Activated CD8-positive, alpha-beta T cell treated with anti-CD3 and anti-CD28 coated beads for 36 hours (primary cell): ENCODE measurements around the gene RTKN. TPM values are rescaled to one million over a fixed set of nuclear protein-coding genes. Genes with fewer than 3 reads are reported as not detected.
"Not testable (repeated sequence)": the region's sequence is repeated elsewhere in the genome, so short reads cannot be mapped to it uniquely, and the experiment has no call there.

Experiments used
- ATAC-seq: fragments of 200-7000 bp; cut with Tn5 transposase; one replicate; pipeline ENCODE4 v1.10.0; 2021; ENCODE audit warnings: mild to moderate bottlenecking, moderate library complexity
- CTCF ChIA-PET: fragments of 350-600 bp; sonication (Branson Sonifier 250); formaldehyde crosslinking; loops from one replicate; lab custom pipeline; 2021; ENCODE audit warnings: antibody characterized with exemption; lab: Charles Lee
- POLR2A ChIA-PET: fragments of 350-600 bp; sonication (Branson Sonifier 250); formaldehyde crosslinking; loops from one replicate; lab custom pipeline; 2021; ENCODE audit warnings: antibody characterized with exemption; lab: Charles Lee
- DNase-seq: peaks from one replicate; pipeline ENCODE4 v3.0.0-alpha.2; 2020
- H3K27ac Mint-ChIP-seq: one replicate; pipeline ENCODE4 v1.8.0; 2021; ENCODE audit warnings: mild to moderate bottlenecking, mixed read lengths
- H3K27me3 Mint-ChIP-seq: one replicate; pipeline ENCODE4 v1.8.0; 2021; ENCODE audit warnings: mixed read lengths
- H3K36me3 Mint-ChIP-seq: one replicate; pipeline ENCODE4 v1.8.0; 2021; ENCODE audit warnings: low read depth, mixed read lengths
- H3K4me1 Mint-ChIP-seq: one replicate; pipeline ENCODE4 v1.8.0; 2021; ENCODE audit warnings: low read depth, mixed read lengths
- H3K4me3 Mint-ChIP-seq: one replicate; pipeline ENCODE4 v1.8.0; 2021; ENCODE audit warnings: mild to moderate bottlenecking, moderate library complexity, mixed read lengths
- H3K9me3 Mint-ChIP-seq: one replicate; pipeline ENCODE4 v1.8.0; 2021; ENCODE audit warnings: mixed read lengths
- CTCF ChIP-seq: fragments of 200-600 bp; IDR thresholded peaks from one replicate; pipeline ENCODE4 v1.8.0; 2022; ENCODE audit warnings: antibody characterized with exemption, mild to moderate bottlenecking
- intact Hi-C: fragments of 100-400 bp; cut with micrococcal nuclease; formaldehyde crosslinking; loops from one replicate; pipeline ENCODE4 v1.10.0; 2022
- total RNA-seq, 2 experiments: library from RNA; stranded (reverse); gene quantifications; one replicate each; pipeline ENCODE4 v1.2.3, GENCODE V29; 2021

Gene RTKN
- total RNA-seq, 2 experiments from 2014 or later, result 1.2 to 1.6 TPM

GRCh38 chr2:74474481-74474880 lies 32.7 kb upstream of the RTKN start:
- intact Hi-C loops, result no loop called here
- H3K4me1 Mint-ChIP-seq, result peaks cover 22% of the 10 kb centered on the region
- TF ChIP-seq CTCF, result no peak
- no peak for ATAC-seq
- H3K27me3 Mint-ChIP-seq, result no peaks in the 10 kb centered on the region
- H3K36me3 Mint-ChIP-seq, result peaks cover 33% of the 10 kb centered on the region
- no peak overlapping the region for H3K4me3 Mint-ChIP-seq
- no peak overlapping the region for H3K27ac Mint-ChIP-seq
- ChIA-PET CTCF (interaction anchor here (0.7 to 3.8 kb wide), 7 partner anchors 8 to 114 kb away, joined by 3 to 20 read pairs (median 4); partner anchors contain the start of genes CCDC142, DQX1 and TTC31), POLR2A (interaction anchor here (1.0 to 2.9 kb wide), 3 partner anchors 8 to 21 kb away, joined by 3 to 43 read pairs (median 4); partner anchors contain the start of genes CCDC142 and TTC31)
- DNase-seq, result no peak
- no peaks in the 10 kb centered on the region for H3K9me3 Mint-ChIP-seq

- intact Hi-C loops, result no loop called here
- H3K27ac Mint-ChIP-seq, result peak overlapping the region; percentile 93
- H3K4me1 Mint-ChIP-seq, result peaks cover 19% of the 10 kb centered on the region
- H3K36me3 Mint-ChIP-seq, result peaks cover 29% of the 10 kb centered on the region
- H3K27me3 Mint-ChIP-seq, result no peaks in the 10 kb centered on the region
- no peak for TF ChIP-seq CTCF
- no peak for ATAC-seq
- no peaks in the 10 kb centered on the region for H3K9me3 Mint-ChIP-seq
- POLR2A ChIA-PET, result interaction anchor here (0.6 to 3.2 kb wide), 17 partner anchors 8 to 736 kb away, joined by 3 to 43 read pairs (median 4); partner anchors contain the start of genes C2orf81, CCDC142, INO80B and TPRKB
- CTCF ChIA-PET, result interaction anchor here (1.0 to 3.8 kb wide), 8 partner anchors 9 to 115 kb away, joined by 3 to 35 read pairs (median 6); partner anchors contain the start of genes CCDC142, TTC31 and WBP1
- no peak for DNase-seq
- H3K4me3 Mint-ChIP-seq, result peak overlapping the region; percentile 95
Measured at GRCh38 chr2:74472945-74473258, 31.2 kb upstream of the RTKN start.

GRCh38 chr2:74472086-74472944 lies 30.6 kb upstream of the RTKN start, which contains the start of gene MRPL53:
Gene MRPL53 (minus strand): TSS chr2:74472680. CDS start chr2:74472660, 20 bp downstream.
- Mint-ChIP-seq H3K9me3 (no peaks in the 10 kb centered on the region), H3K4me1 (peaks cover 16% of the 10 kb centered on the region), H3K27me3 (no peaks in the 10 kb centered on the region), H3K27ac (peak within 1 kb of the TSS; percentile 93), H3K4me3 (peak within 1 kb of the TSS; percentile 95), H3K36me3 (peaks cover 25% of the 10 kb centered on the region)
- CTCF ChIA-PET, result interaction anchor here (1.0 to 3.8 kb wide), 9 partner anchors 10 to 116 kb away, joined by 3 to 35 read pairs (median 5); partner anchors contain the start of genes CCDC142, TTC31 and WBP1
- intact Hi-C loops, result no loop called here
- DNase-seq (peak; percentile 96), ATAC-seq (peak; percentile 92)
- POLR2A ChIA-PET, result interaction anchor here (0.7 to 3.2 kb wide), 17 partner anchors 8 to 735 kb away, joined by 3 to 43 read pairs (median 4); partner anchors contain the start of genes C2orf81, CCDC142, INO80B and TPRKB
- TF ChIP-seq CTCF, result no peak

GRCh38 chr2:74471332-74472065 lies 29.8 kb upstream of the RTKN start:
- ATAC-seq (no peak), DNase-seq (no peak)
- Mint-ChIP-seq H3K4me1 (peaks cover 16% of the 10 kb centered on the region), H3K27me3 (no peaks in the 10 kb centered on the region), H3K9me3 (no peaks in the 10 kb centered on the region), H3K27ac (peak overlapping the region; percentile 93), H3K4me3 (peak overlapping the region; percentile 95), H3K36me3 (peaks cover 22% of the 10 kb centered on the region)
- ChIA-PET CTCF (interaction anchor here (1.3 to 2.7 kb wide), 4 partner anchors 10 to 15 kb away, joined by 5 to 35 read pairs (median 9); partner anchors contain the start of genes CCDC142, TTC31 and WBP1), POLR2A (interaction anchor here (0.8 to 3.2 kb wide), 9 partner anchors 10 to 734 kb away, joined by 3 to 43 read pairs (median 4); partner anchors contain the start of genes CCDC142, TPRKB, TTC31 and WBP1)
- no peak for TF ChIP-seq CTCF
- intact Hi-C loops, result no loop called here

GRCh38 chr2:74470742-74471141 lies 29.0 kb upstream of the RTKN start:
- CTCF ChIA-PET, result interaction anchor here (1.3 to 2.7 kb wide), 3 partner anchors 9 to 14 kb away, joined by 5 to 35 read pairs (median 8); partner anchors contain the start of genes CCDC142 and TTC31
- peaks cover 19% of the 10 kb centered on the region for H3K4me1 Mint-ChIP-seq
- H3K27me3 Mint-ChIP-seq, intact Hi-C loops, H3K9me3 Mint-ChIP-seq, DNase-seq, ATAC-seq: not testable (repeated sequence)
- peak overlapping the region; percentile 76 for H3K27ac Mint-ChIP-seq
- peak overlapping the region; percentile 58 for H3K4me3 Mint-ChIP-seq
- POLR2A ChIA-PET, result interaction anchor here (1.0 to 3.2 kb wide), 3 partner anchors 11 to 14 kb away, joined by 3 to 25 read pairs (median 4); partner anchors contain the start of gene WBP1
- peaks cover 22% of the 10 kb centered on the region for H3K36me3 Mint-ChIP-seq
